ENCODE measurements around the gene PDLIM5.
"Not testable (repeated sequence)": the region's sequence is repeated elsewhere in the genome, so short reads cannot be mapped to it uniquely, and the experiment has no call there.

PDLIM5 gene

GRCh38 chr4:94660614-94661013 is 208.9 kb downstream of the PDLIM5 start:
- Histone ChIP-seq H3K4me3 (ENCODE audit: low read depth, low read length) (no peak overlapping the region), H3K36me3 (peaks cover 20% of the 10 kb centered on the region), H3K4me1 (peaks cover 1% of the 10 kb centered on the region), H3K9me3 (no peaks in the 10 kb centered on the region), H3K27me3 (no peaks in the 10 kb centered on the region)
- no peak for TF ChIP-seq CTCF (IDR thresholded peaks at IDR 0.05; ENCODE audit: low read depth, low read length)
- no peak for DNase-seq

- DNase-seq; H3K9me3 ChIP-seq; H3K4me3 ChIP-seq (ENCODE audit: low read depth, low read length); H3K4me1 ChIP-seq; H3K27me3 ChIP-seq: not testable (repeated sequence)
- peaks cover 20% of the 10 kb centered on the region for H3K36me3 ChIP-seq
These were observed 213.3 kb downstream of the PDLIM5 start for GRCh38 chr4:94665021-94665420.

GRCh38 chr4:94665500-94666404 is 214.0 kb downstream of the PDLIM5 start:
- Histone ChIP-seq H3K4me3 (ENCODE audit: low read depth, low read length) (no peak overlapping the region), H3K9me3 (no peaks in the 10 kb centered on the region), H3K4me1 (peaks cover 5% of the 10 kb centered on the region), H3K36me3 (peaks cover 15% of the 10 kb centered on the region), H3K27me3 (no peaks in the 10 kb centered on the region)
- DNase-seq = no peak
- no peak for TF ChIP-seq CTCF (IDR thresholded peaks at IDR 0.05; ENCODE audit: low read depth, low read length)

- Histone ChIP-seq H3K36me3 (peaks cover 12% of the 10 kb centered on the region), H3K4me3 (ENCODE audit: low read depth, low read length) (no peak overlapping the region), H3K27me3 (no peaks in the 10 kb centered on the region), H3K4me1 (peaks cover 5% of the 10 kb centered on the region), H3K9me3 (no peaks in the 10 kb centered on the region)
- TF ChIP-seq CTCF (IDR thresholded peaks at IDR 0.05; ENCODE audit: low read depth, low read length) = no peak
- DNase-seq = no peak
These were observed 217.0 kb downstream of the PDLIM5 start for GRCh38 chr4:94668724-94669123.

- H3K27me3 ChIP-seq = no peaks in the 10 kb centered on the region
- no peak overlapping the region for H3K4me3 ChIP-seq (ENCODE audit: low read depth, low read length)
- TF ChIP-seq CTCF (IDR thresholded peaks at IDR 0.05; ENCODE audit: low read depth, low read length) = no peak
- DNase-seq = no peak
- peaks cover 7% of the 10 kb centered on the region for H3K36me3 ChIP-seq
- H3K4me1 ChIP-seq = peaks cover 5% of the 10 kb centered on the region
- no peaks in the 10 kb centered on the region for H3K9me3 ChIP-seq
These were observed 218.2 kb downstream of the PDLIM5 start for GRCh38 chr4:94669672-94670664.

DNA sequence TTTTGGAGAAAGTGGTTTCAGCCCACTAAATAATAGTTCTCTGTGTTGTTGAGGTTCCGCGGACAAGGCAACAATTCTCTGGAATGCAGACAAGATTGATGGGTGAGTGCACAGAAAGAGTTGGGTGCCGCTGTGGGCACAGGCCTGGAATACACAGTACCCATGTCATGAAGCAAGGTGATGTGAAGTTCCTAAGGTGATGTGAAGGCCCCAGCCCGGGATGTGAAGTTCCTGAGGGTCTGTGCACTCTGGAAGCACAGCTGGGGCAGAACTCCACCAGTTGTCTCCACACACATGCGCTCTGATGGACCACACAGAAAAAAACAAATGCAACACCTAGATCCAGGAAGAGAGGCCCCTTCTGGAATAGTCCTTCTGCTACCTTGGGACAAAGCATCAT is 219.4 kb downstream of the PDLIM5 start:
- Histone ChIP-seq H3K36me3 (no peaks in the 10 kb centered on the region; the same call in none of the 2 replicates), H3K4me3 (ENCODE audit: low read depth, low read length) (no peak overlapping the region), H3K9me3 (no peaks in the 10 kb centered on the region), H3K4me1 (peaks cover 2% of the 10 kb centered on the region; the same call in 1 of the 2 replicates), H3K27me3 (no peaks in the 10 kb centered on the region)
- no peak for TF ChIP-seq CTCF (IDR thresholded peaks at IDR 0.05; ENCODE audit: low read depth, low read length)
- no peak for DNase-seq

All from BE2C (cell line).